ENCODE results near the gene MACROD2.

GRCh38 chr20:15561070-15561569, 1565.8 kb downstream of the MACROD2 start:
- TF ChIP-seq CTCF (IDR thresholded peaks at IDR 0.05) = no peak
- no peak for TF ChIP-seq EP300 (IDR thresholded peaks at IDR 0.05)
- TF ChIP-seq POLR2A (IDR thresholded peaks at IDR 0.05) = no peak
- TF ChIP-seq POLR2AphosphoS5 (IDR thresholded peaks at IDR 0.05) = no peak
